Activated T-helper 1 cell treated with anti-CD3 and anti-CD28 coated beads, Interleukin-2, amount 50 U/mL, for 16 hours (primary cell): ENCODE results near the gene TMIE.

Experiments
- DNase-seq, 2 donors: peaks; one replicate each; pipeline ENCODE4 v3.0.0-alpha.2; 2020; ENCODE audit warnings: low read depth in 1 of 2, low spot score in 1 of 2

Gene TMIE

DNA sequence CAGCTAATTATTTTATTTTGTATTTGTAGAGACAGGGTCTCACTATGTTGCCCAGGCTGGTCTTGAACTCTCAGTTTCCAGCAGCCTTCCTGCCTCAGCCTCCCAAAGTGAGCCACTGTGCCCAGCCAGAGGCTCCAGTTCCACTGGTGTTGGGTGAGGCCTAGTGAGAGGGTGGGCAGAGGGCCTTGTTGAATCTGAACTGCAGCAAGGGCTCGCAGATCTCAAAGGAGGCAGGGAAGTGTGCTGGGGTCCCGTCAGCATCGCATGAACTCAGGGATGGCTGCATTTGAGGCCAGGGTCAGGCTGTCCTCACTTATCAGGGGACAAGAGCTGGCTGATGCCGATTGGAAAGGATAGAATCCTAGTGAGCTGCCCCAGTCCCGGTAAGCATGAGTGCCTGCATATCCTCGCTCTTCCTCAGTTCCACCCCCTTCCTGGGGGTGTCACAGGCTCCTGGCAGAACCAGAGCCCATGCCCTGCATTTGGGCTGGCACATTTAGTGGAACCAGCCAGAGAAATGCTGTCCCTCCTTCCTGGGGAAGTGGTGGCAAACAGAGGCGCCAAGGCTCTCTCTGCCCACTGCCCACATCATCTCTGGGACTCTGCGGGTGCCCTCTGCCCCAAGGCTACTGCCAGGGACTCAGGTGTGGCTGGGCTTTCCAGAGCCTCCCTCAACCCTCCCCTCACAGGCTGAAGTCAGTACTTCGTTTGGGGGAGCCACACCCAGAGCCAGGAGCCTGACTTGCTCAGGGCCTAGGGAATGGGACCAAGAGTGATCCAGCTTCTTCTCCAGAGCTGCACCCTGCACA, 31.8 kb upstream of the TMIE start:
- no peak for DNase-seq

GRCh38 chr3:46670000-46670890, 30.9 kb upstream of the TMIE start:
- no peak for DNase-seq

- no peak for DNase-seq
Measured at GRCh38 chr3:46670891-46671427, 30.2 kb upstream of the TMIE start.

DNA sequence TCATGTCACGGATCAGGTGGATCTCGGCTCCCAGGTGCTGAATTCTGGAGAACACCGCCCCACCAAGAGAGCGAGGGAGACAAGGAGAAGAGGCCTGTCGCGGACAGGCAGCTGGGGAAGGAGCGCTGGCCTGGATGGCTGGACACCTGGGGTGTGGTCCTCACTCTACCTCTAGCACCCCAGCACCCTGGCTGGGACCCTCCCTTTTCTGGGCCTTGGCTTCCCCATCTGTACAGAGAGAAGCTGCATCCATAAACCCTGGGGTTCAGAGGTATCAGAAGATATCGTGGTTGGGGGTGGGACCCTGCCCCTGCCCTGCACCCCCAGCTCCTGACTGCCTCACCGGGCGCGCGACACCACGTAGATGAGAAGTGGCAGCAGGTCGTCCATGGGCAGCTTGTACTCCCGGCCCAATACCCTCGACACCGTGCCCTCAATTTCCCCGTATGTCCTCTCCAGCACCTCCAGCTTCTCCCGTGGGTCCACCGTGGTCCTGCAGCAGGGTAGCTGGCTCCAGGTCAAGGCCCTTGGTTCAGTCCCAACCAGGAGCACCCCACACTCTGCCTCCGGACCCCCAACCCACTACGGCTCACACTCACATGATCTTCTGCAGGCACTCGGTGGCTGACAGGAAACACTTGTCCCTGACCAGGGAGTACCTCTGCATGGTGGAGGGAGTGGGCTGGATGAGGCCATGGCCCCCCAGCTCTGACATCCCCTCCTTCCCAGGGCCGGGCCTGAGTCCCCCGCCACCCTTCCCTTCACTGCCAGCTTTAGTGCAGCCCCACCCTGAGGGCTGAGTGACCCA, 29.4 kb upstream of the TMIE start:
- no peak for DNase-seq

DNA sequence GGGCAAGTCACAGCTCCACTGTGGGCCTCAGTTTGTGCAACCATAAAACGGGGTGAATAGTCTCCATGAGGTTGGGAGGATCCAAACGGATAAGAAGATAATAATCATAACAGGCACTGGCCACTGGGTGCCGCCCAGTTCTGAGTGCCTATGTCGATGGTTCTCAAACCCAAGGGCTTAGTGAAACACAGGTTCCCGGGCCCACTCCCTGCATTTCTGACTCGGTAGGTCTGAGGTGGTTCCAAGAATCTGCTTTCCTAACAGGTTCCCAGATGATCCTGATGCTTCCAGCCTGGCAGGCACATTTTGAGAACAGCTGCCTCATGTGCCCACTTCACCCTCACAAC, 28.9 kb upstream of the TMIE start:
- no peak for DNase-seq

GRCh38 chr3:46673151-46674030, 27.8 kb upstream of the TMIE start:
- no peak for DNase-seq

- DNase-seq: no peak
Measured at GRCh38 chr3:46674031-46674845, 27.0 kb upstream of the TMIE start.

- DNase-seq: no peak
Measured at GRCh38 chr3:46675426-46675825, 25.8 kb upstream of the TMIE start.

GRCh38 chr3:46675843-46676567, 25.2 kb upstream of the TMIE start:
- DNase-seq: no peak

DNA sequence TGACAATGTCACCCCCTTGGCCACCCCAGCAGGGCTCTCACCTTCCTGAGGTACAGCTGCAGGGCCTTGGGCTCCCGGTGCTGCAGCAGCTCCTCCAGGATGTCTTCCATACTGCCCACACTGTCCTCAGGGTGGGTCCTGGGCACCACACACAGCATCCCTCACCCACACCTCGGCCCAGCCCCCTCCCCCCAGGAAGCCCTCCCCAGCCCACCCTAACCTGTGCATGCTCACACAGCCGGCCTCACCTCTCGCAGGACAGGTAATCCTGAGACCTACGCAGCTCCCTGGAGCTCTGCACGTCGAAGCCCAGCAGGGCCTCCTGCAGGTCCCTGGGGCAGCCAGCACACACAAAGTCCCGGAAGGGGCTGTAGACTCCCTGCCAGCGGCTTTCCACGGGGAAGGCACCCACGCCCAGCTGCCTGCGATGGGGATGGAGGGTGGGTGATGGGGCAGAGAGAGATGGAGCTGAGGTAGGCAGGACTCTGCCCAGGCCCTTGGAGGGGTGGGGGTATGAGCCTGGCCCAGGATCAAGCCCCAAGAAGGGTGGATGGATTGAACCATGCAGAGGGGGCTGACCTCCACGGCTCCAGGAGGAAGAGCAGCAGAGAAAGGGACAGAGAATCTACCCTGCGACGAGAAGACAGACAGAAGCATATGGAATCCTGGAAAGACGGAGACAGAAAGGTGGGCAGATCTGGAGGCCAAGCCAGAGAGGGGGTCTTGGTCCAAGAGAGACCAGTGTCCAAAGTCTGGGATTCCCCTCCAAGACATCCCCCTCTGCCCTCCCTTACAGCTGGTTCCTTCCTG, 24.4 kb upstream of the TMIE start:
- no peak for DNase-seq

- no peak for DNase-seq
Measured at GRCh38 chr3:46677411-46677726, 23.8 kb upstream of the TMIE start.

DNA sequence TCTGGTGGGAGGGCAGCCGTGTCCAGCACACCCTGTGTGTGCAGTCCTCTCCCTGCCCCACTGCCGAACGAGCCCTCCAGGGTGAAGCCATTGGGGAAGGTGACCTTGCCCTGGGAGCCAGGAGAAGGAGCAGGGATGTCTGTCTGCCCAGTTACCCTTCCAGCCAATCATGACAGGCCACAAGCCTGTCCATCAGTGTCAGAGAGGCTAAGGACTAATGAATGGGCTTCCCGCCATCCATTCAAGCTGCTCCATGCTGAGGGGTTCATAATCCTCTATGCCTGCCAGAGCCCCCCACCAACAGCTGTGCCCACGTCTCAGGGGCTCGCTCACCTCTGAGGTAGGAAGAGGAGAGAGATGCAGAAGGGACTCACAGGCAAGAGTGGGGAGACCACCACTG, 22.9 kb upstream of the TMIE start:
- no peak for DNase-seq

GRCh38 chr3:46679681-46680080, 21.5 kb upstream of the TMIE start:
- DNase-seq: no peak

- no peak for DNase-seq
Measured at GRCh38 chr3:46680298-46680826, 20.8 kb upstream of the TMIE start.

DNA sequence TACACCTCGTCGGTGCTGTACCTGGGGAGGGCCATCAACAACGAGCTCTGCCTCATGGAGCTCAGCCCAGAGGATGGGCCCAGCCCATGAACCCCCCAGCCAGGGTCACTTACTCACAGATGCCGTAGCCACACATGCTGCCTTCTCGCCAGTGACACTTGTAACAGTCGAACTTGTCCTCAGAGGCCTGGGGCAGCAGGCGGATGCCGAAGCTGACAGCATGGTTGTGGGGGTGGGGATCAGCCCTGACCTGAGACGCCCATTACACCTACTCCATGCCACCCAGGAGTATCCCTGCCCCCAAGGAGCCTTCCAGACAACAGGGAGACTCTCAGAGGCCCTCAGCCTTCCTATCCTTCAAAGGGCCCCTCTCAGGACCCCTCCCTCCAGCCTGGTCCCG, 19.8 kb upstream of the TMIE start:
- DNase-seq: no peak

DNA sequence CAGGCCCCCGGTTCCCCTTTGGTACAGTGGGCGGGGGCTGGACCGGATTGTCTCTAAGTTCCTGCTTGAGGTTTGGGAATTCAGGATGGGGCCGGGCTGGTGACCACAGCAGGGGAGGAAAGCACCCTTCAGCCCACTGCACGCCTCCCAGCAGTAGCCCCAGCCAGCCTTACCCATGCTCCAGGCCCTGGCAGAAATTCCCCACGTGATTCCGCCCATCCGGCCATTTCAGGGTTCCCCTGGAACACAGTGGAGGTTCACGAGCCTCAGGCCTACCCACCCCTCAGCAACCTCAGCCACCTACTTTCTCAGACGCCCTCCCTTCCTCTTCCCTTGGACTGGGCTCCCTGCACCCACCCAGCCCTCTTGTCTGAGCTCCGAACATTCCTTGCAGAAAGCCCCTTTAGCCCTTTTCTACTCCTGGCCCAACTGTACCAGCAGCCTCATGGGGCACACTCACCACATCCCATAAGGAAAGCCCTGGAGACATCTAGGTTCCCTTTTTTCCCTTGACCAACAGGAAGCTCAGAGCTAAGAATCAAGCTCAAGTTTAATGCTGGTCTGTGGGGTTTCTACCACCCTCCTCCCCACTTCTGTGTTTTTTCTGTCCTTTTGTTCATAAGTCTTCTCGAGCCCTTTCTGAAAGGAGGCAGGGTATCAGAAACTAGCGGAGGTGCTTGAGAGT, 19.2 kb upstream of the TMIE start:
- no peak for DNase-seq

DNA sequence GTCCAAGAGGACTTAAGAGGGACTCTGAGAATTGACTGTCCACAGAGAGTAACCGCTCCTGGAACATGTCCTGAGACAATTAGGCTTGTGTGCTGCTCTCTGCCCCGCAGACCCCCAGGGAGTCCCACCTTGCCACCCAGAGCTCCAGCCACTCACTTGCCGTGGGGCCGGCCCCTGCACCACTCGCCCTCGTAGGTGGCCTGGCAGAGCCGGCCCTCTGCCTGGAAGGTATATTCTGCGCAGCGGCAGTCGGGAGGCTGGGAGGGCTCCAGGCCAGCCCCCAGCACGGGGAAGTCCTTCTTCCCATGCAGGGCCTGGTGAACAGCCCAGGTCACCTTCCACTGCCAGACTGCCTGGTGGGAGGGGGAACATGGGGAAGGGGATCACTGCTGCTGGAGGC, 18.2 kb upstream of the TMIE start:
- no peak for DNase-seq
